Activated naive CD8-positive, alpha-beta T cell treated with anti-CD3 and anti-CD28 coated beads, Interleukin-2, amount 10 ng/mL, durations not matched to agents 7 days and 5 days (primary cell): Measurements from ENCODE around the gene SMARCC1. TPM values are rescaled to one million over a fixed set of nuclear protein-coding genes. Genes with fewer than 3 reads are reported as not detected.

Experiments
- ATAC-seq: fragments of 150-1000 bp; cut with Tn5 transposase; one replicate; pipeline ENCODE4 v1.10.0; 2021; ENCODE audit warnings: low read depth, moderate library complexity
- POLR2A ChIA-PET: fragments of 350-600 bp; sonication (Branson Sonifier 250); formaldehyde crosslinking; loops from one replicate; lab custom pipeline; 2021; ENCODE audit warnings: antibody characterized with exemption; lab: Charles Lee
- DNase-seq: peaks from one replicate; pipeline ENCODE4 v3.0.0; 2021
- H3K27ac Mint-ChIP-seq: one replicate; pipeline ENCODE4 v1.8.0; 2022; ENCODE audit warnings: mild to moderate bottlenecking, mixed read lengths
- H3K27me3 Mint-ChIP-seq: one replicate; pipeline ENCODE4 v1.8.0; 2022; ENCODE audit warnings: mild to moderate bottlenecking, moderate library complexity, mixed read lengths
- H3K36me3 Mint-ChIP-seq: one replicate; pipeline ENCODE4 v1.8.0; 2021; ENCODE audit warnings: mild to moderate bottlenecking, mixed read lengths
- H3K4me1 Mint-ChIP-seq: one replicate; pipeline ENCODE4 v1.8.0; 2021; ENCODE audit warnings: mixed read lengths
- H3K4me3 Mint-ChIP-seq: one replicate; pipeline ENCODE4 v1.8.0; 2022; ENCODE audit warnings: mild to moderate bottlenecking, moderate library complexity, mixed read lengths
- H3K9me3 Mint-ChIP-seq: one replicate; pipeline ENCODE4 v1.8.0; 2021; ENCODE audit warnings: mixed read lengths
- total RNA-seq, 2 experiments: library from RNA; stranded (reverse); gene quantifications; one replicate each; pipeline ENCODE4 v1.2.3, GENCODE V29; 2021

Gene SMARCC1
- total RNA-seq, 2 experiments from 2014 or later = 82.8 to 88.1 TPM

DNA sequence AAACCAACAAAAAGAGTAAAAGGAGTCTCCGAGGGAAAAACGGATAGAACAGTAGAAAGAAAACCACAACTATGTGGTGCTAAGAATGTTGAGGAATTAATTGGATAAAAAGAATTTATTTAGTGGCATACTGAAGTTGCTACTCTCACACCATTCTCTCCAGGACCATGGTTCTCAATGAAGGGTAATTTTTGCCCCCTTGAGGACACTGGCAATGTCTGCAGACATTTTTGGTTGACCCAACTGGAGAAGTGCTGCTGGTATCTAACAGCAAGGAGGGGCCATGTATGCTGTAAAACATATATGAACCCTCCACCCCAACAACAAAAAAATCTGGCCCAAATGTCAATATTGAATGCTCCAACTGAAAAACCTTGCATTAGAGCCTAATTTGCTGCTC, 117.2 kb downstream of the SMARCC1 start:
- no peaks in the 10 kb centered on the region for H3K27me3 Mint-ChIP-seq
- no peaks in the 10 kb centered on the region for H3K9me3 Mint-ChIP-seq
- no peak overlapping the region for H3K27ac Mint-ChIP-seq
- no peak for DNase-seq
- ATAC-seq = no peak
- H3K4me3 Mint-ChIP-seq = no peak overlapping the region
- POLR2A ChIA-PET = no interaction called here
- H3K4me1 Mint-ChIP-seq = no peaks in the 10 kb centered on the region
- H3K36me3 Mint-ChIP-seq = peaks cover 9% of the 10 kb centered on the region

DNA sequence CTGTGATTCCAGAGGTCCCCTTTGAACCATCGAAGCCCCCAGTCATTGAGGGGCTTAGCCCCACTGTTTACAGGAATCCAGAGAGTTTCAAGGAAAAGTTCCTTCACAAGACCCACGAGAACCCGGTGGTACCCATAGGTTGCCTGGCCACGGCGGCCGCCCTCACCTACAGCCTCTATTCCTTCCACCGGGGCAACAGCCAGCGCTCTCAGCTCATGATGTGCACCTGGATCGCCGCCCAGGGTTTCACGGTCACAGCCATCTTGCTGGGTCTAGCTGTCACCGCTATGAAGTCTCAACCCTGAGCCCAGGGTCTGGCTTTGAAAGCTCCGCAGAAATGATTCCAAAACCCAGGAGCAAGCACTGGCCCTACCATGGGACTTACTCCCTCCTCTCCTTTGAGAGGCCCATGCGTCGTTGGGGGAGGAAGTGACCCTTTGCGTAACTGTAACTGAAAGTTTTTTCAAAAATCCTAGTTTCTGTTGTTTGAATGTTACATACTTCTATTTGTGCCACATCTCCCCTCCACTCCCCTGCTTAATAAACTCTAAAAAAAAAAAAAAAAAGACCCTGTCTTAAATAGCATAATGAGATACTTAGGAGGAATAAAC, 118.0 kb downstream of the SMARCC1 start:
- no peak for DNase-seq
- peaks cover 14% of the 10 kb centered on the region for H3K36me3 Mint-ChIP-seq
- H3K27ac Mint-ChIP-seq = no peak overlapping the region
- POLR2A ChIA-PET = no interaction called here
- no peaks in the 10 kb centered on the region for H3K27me3 Mint-ChIP-seq
- no peak overlapping the region for H3K4me3 Mint-ChIP-seq
- no peaks in the 10 kb centered on the region for H3K4me1 Mint-ChIP-seq
- no peak for ATAC-seq
- no peaks in the 10 kb centered on the region for H3K9me3 Mint-ChIP-seq

DNA sequence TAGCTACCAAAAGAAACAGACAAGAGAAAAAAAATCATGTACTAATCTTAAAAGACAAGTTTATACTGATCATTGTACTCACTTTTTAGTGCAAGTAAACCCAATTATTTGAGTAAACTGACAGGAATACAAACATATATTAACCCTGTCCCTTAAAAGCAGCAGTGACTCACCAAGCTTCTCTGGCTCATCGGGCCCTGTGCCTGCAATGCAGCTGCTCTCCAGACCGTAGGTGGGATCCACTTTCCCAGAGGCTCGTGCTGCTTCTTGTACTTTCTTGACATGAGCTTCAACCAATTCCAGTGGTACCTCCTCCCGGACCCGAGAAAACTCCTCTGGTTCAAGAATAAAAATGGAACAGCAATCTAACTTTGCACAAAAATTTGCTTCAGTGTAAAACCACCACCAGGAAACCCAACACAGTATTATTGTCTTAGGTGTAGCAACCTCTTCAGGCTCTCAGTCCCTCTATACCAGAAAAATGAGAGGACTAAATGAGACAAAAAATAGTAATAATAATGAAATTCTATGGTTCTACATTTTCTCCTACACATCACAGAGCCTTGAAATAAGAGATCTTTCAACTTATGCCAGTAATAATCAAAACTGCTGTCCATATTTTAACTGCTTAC, 120.5 kb downstream of the SMARCC1 start:
- Mint-ChIP-seq H3K4me1 (no peaks in the 10 kb centered on the region), H3K9me3 (peaks cover 3% of the 10 kb centered on the region), H3K27me3 (no peaks in the 10 kb centered on the region), H3K27ac (no peak overlapping the region), H3K36me3 (peaks cover 38% of the 10 kb centered on the region), H3K4me3 (no peak overlapping the region)
- ATAC-seq (no peak), DNase-seq (no peak)
- POLR2A ChIA-PET = no interaction called here

DNA sequence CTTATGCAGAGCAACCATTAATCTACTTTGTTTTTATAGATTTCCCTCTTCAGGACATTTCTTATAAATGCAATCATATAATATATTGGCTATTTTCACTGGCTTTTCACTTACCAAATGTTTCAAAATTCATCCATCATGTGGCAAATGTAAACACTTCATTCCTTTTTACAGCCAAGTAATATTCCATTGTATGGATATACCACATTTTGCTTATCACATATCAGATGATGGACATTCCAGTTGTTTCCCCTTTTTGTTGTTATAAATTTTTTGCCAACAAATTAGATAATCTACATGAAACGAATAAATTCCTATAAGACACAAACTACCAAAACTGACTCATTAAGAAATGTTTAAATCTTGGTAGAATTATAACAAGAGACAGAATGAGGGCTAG, 123.2 kb downstream of the SMARCC1 start:
- ATAC-seq (no peak), DNase-seq (no peak)
- no peaks in the 10 kb centered on the region for H3K4me1 Mint-ChIP-seq
- POLR2A ChIA-PET = interaction anchor here (0.6 kb wide), 2 partner anchors 47 to 1155 kb away, joined by 3 read pairs; no protein-coding TSS in a partner anchor
- no peak overlapping the region for H3K4me3 Mint-ChIP-seq
- H3K9me3 Mint-ChIP-seq = peaks cover 3% of the 10 kb centered on the region
- peaks cover 41% of the 10 kb centered on the region for H3K36me3 Mint-ChIP-seq
- no peak overlapping the region for H3K27ac Mint-ChIP-seq
- no peaks in the 10 kb centered on the region for H3K27me3 Mint-ChIP-seq

DNA sequence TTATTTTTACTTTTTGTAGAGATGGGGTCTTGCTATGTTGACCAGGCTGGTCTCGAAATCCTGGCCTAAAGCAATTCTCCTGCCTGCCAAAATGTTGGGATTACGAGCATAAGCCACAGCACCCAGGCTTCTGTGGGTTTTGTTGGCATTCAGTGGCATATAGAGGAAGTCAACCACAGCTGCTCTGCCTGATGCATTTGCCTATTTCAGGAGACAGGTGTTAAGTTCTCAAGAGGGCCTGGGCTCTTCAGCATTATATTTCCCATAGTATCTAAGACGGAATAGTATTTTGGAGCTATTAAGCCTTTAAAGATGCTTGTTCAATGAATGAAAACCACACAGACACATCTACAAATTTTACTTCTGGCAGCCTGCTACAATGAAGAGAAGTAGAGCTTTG, 129.6 kb downstream of the SMARCC1 start:
- Mint-ChIP-seq H3K4me3 (no peak overlapping the region), H3K27me3 (no peaks in the 10 kb centered on the region), H3K4me1 (no peaks in the 10 kb centered on the region), H3K9me3 (no peaks in the 10 kb centered on the region), H3K36me3 (peaks cover 24% of the 10 kb centered on the region), H3K27ac (no peak overlapping the region)
- POLR2A ChIA-PET = no interaction called here
- no peak for DNase-seq
- no peak for ATAC-seq

DNA sequence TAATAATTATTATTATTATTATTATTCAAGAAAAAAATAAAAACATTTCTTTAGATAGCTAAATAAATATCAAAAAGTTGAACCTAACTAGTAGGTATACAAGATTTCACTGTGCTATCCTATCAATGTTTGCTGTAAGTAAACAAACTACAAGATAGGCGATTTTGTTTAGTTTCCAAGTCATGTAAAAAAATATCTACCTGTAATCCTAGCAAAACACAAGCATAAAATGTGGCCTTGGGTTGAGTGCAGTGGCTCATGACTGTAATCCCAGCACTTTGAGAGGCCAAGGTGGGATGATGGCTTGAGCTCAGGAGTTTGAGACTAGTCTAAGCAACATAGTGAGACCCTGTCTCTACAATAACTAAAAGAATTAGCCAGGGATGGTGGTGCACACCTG, 131.4 kb downstream of the SMARCC1 start:
- peaks cover 2% of the 10 kb centered on the region for H3K4me1 Mint-ChIP-seq
- POLR2A ChIA-PET = no interaction called here
- ATAC-seq (no peak), DNase-seq (no peak)
- H3K9me3 Mint-ChIP-seq = no peaks in the 10 kb centered on the region
- no peak overlapping the region for H3K4me3 Mint-ChIP-seq
- H3K27me3 Mint-ChIP-seq = no peaks in the 10 kb centered on the region
- H3K27ac Mint-ChIP-seq = no peak overlapping the region
- peaks cover 20% of the 10 kb centered on the region for H3K36me3 Mint-ChIP-seq

DNA sequence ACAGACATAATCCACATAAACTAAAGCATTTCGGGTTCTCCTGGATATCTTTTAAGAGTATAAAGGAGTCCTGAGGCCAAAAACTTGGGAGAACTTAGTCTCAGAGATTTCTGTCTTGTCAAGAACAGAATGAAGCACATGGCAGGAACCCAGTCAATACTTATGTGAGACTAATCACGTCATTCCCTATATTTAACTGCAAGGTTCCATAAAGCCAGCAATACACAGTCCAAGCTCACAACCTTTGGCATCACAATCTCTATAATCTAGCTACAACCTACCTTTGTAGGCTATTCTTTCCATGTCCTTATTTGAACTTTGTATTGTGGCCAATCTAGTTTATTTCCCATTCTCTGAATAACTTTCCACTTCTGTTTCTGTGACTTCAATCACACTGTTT, 134.1 kb downstream of the SMARCC1 start:
- Mint-ChIP-seq H3K4me3 (no peak overlapping the region), H3K36me3 (peaks cover 16% of the 10 kb centered on the region), H3K27me3 (no peaks in the 10 kb centered on the region), H3K9me3 (no peaks in the 10 kb centered on the region), H3K27ac (no peak overlapping the region), H3K4me1 (peaks cover 2% of the 10 kb centered on the region)
- ATAC-seq (no peak), DNase-seq (no peak)
- POLR2A ChIA-PET = no interaction called here

DNA sequence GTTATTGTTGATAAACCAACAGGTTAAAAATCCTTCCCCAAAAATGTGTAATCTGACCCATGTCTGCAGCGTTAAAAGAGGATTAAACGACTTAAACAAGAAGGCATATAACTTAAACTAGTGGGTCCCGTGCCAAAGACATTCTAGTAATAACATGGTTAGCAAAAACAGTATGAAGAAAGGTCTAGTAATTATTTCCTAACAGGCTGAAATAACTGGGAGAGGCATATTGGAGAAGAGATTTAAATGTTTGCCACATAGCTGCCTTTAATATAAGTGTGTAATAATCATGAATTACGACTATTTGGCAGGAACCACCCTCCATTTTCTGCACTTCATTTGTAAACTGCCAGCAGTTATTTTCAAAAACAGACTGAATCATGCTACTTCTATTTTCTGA, 135.3 kb downstream of the SMARCC1 start:
- POLR2A ChIA-PET = no interaction called here
- Mint-ChIP-seq H3K27me3 (no peaks in the 10 kb centered on the region), H3K9me3 (no peaks in the 10 kb centered on the region), H3K4me3 (no peak overlapping the region), H3K4me1 (peaks cover 2% of the 10 kb centered on the region), H3K36me3 (peaks cover 19% of the 10 kb centered on the region), H3K27ac (no peak overlapping the region)
- ATAC-seq (no peak), DNase-seq (no peak)

DNA sequence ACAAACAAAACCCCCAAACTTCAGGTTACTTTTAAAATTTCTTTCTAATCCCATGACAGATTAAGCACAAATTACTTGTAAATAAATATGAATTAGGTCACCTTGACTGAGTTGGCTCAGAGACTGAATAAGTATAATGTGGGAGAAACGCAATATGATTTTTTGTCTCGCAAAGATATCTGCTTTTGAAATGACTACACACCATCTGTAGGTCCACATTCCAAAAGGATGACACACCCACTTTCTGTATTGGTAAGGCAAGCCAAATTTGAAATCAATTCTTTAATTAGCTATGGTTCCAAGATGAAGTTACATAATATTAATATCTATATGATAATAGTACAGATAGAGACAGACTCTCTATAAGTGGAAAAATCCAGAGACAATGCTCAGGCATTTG, 136.1 kb downstream of the SMARCC1 start:
- no peaks in the 10 kb centered on the region for H3K9me3 Mint-ChIP-seq
- ATAC-seq = no peak
- H3K4me1 Mint-ChIP-seq = peaks cover 2% of the 10 kb centered on the region
- H3K27me3 Mint-ChIP-seq = no peaks in the 10 kb centered on the region
- no peak for DNase-seq
- H3K36me3 Mint-ChIP-seq = peaks cover 18% of the 10 kb centered on the region
- POLR2A ChIA-PET = interaction anchor here (0.6 kb wide), 1 partner anchor 487 kb away, joined by 3 read pairs; no protein-coding TSS in a partner anchor
- H3K4me3 Mint-ChIP-seq = no peak overlapping the region
- H3K27ac Mint-ChIP-seq = no peak overlapping the region

DNA sequence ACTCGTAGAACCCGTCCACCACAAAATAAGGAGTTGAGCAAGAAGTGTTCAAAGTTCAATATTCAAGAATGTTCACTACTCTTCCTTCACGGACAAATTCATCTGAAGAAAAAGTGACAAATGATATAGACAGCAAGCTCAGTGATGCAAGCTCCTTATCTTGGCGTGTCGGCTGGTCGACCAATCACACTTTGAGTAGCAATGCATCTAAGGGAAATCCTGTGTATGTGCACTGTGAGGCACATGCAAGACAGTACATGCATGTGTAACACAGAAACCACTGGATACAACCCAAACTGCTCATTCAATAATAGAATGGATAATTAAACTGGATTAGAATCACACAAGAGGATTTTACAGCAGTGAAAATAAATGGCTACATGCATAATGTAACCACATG, 138.6 kb downstream of the SMARCC1 start:
- no peak overlapping the region for H3K27ac Mint-ChIP-seq
- no peak overlapping the region for H3K4me3 Mint-ChIP-seq
- POLR2A ChIA-PET = no interaction called here

DNA sequence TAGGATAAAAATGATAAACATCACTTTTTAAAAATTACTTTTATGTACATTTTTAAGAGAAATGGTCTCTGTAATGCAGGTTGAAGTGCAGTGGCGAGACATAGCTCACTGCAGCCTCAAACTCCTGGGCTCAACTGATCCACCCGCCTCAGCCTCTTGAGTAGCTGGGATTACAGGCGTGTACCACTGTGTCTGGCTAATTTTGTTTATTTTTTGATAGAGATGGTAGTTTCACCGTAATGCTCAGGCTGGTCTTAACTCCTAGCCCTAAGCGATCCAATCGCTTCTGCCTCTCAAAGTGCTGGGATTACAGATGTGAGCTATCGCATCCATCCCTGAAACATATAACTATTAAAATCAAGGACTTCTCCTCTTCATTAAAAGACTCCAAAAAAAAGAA, 140.0 kb downstream of the SMARCC1 start:
- H3K4me1 Mint-ChIP-seq = peaks cover 4% of the 10 kb centered on the region
- H3K9me3 Mint-ChIP-seq = no peaks in the 10 kb centered on the region
- no peaks in the 10 kb centered on the region for H3K27me3 Mint-ChIP-seq
- H3K36me3 Mint-ChIP-seq = peaks cover 15% of the 10 kb centered on the region
- POLR2A ChIA-PET = no interaction called here
- H3K27ac Mint-ChIP-seq = no peak overlapping the region
- DNase-seq (no peak), ATAC-seq (no peak)
- H3K4me3 Mint-ChIP-seq = no peak overlapping the region

More for the DNA sequence above, 138.6 kb downstream of the SMARCC1 start:
- Mint-ChIP-seq H3K36me3 (peaks cover 16% of the 10 kb centered on the region), H3K27me3 (no peaks in the 10 kb centered on the region), H3K9me3 (no peaks in the 10 kb centered on the region), H3K4me1 (peaks cover 4% of the 10 kb centered on the region)
- ATAC-seq (no peak), DNase-seq (no peak)

DNA sequence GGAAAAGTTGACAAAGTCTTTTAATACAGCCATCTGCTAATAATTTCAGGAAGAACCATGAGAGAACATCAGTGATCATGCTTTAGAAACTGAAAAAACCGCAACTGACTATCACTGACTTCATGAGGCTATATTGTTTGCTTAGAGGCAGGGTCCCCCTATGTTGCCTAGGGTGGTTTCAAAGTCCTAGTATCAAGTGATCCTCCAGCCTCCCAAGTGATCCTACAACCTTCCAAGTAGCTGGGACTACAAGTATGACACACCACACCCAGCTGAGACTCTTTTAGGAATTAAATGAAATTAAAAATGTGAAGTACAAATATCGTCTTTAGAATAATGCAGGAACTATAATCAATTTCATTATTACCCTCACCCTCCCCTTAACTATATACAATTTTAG, 144.8 kb downstream of the SMARCC1 start:
- Mint-ChIP-seq H3K36me3 (peaks cover 20% of the 10 kb centered on the region), H3K9me3 (no peaks in the 10 kb centered on the region), H3K27ac (no peak overlapping the region), H3K27me3 (no peaks in the 10 kb centered on the region), H3K4me1 (peaks cover 4% of the 10 kb centered on the region), H3K4me3 (no peak overlapping the region)
- POLR2A ChIA-PET = no interaction called here
- no peak for DNase-seq
- ATAC-seq = no peak

DNA sequence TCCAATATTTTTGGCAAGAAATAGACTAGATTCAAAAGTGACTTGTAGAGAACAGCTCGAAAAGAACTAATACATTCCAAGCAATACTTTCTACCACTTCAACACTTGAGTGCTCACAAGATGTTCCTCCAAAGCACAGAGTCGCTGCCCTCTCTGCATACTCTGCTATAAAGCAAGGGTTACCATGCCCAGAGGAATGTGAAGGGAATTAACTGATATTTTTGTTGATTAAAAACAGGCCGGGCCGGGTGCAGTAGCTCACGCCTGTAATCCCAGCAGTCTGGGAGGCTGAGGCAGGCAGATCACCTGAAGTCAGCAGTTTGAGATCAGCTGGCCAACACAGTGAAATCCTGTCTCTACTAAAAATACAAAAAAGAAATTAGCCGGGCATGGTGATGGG, 145.5 kb downstream of the SMARCC1 start:
- Mint-ChIP-seq H3K4me3 (no peak overlapping the region), H3K9me3 (no peaks in the 10 kb centered on the region), H3K27ac (no peak overlapping the region), H3K4me1 (peaks cover 6% of the 10 kb centered on the region), H3K27me3 (no peaks in the 10 kb centered on the region), H3K36me3 (peaks cover 22% of the 10 kb centered on the region)
- POLR2A ChIA-PET = no interaction called here
- ATAC-seq (no peak), DNase-seq (no peak)

DNA sequence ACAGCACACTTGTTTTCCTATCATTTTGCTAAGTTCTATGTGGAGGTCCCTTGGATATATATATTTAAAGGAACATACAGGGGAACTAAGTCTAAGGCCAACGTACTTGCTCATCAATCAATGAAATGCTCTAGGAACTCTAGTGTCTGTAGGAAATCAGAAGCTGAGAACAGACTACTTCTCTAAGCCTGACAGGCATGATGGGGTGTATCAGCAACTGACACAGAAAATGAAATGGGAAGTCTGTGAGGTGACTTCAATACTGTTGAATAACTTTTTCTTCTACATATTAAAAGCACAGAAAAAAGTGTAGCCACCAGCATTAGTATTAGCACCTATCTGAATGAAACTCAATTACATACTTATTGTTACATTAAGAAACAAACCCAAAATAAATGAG, 146.2 kb downstream of the SMARCC1 start:
- Mint-ChIP-seq H3K9me3 (no peaks in the 10 kb centered on the region), H3K4me1 (peaks cover 9% of the 10 kb centered on the region), H3K27me3 (no peaks in the 10 kb centered on the region), H3K27ac (no peak overlapping the region), H3K36me3 (peaks cover 24% of the 10 kb centered on the region), H3K4me3 (no peak overlapping the region)
- no peak for ATAC-seq
- no peak for DNase-seq
- POLR2A ChIA-PET = no interaction called here
